ENCODE measurements around the gene MTR. TPM values are rescaled to one million over a fixed set of nuclear protein-coding genes. Genes with fewer than 3 reads are reported as not detected.

MTR gene
- total RNA-seq, 1 experiment from 2014 or later, result 35.5 TPM

DNA sequence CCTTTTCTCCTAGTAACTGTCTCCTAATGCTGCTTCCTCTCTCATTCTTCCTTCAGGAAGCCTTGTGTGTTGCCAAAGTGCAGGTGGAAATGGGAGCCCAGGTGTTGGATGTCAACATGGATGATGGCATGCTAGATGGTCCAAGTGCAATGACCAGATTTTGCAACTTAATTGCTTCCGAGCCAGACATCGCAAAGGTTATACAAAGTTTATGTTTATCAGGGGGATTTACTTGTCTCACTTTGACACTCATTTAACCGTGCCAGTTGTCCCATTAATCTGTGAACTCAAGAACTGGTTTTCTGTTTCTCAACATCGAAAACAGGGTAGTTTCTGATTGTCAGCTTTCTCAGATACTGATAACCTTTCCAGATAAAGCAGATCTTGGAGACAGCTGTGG, 40.4 kb downstream of the MTR start:
- no peaks in the 10 kb centered on the region for H3K79me2 ChIP-seq (ENCODE audit: insufficient read depth, low read length)
- H3K4me2 ChIP-seq (ENCODE audit: insufficient read depth, insufficient read length, low read length), result no peak overlapping the region
- H3K4me3 Mint-ChIP-seq, result no peak overlapping the region
- H3K27me3 ChIP-seq (ENCODE audit: insufficient read depth, low read length), result no peaks in the 10 kb centered on the region
- no peak overlapping the region for H3T11ph ChIP-seq (ENCODE audit: low read length)
- H2BK5ac ChIP-seq (ENCODE audit: insufficient read length, low read length), result no peak overlapping the region
- no peaks in the 10 kb centered on the region for H3K9me3 Mint-ChIP-seq
- no peak overlapping the region for H3K27ac ChIP-seq (ENCODE audit: insufficient read length, low read depth, low read length)
- no peak overlapping the region for H2BK12ac ChIP-seq (ENCODE audit: insufficient read length, low read depth, low read length)
- H4K20me1 ChIP-seq (ENCODE audit: control insufficient read depth, insufficient read depth, insufficient read length), result no peaks in the 10 kb centered on the region
- H3K27ac Mint-ChIP-seq, result no peak overlapping the region
- no peak overlapping the region for H2BK20ac ChIP-seq (ENCODE audit: low read depth, low read length, poor library complexity, severe bottlenecking)
- no peak overlapping the region for H3K9ac ChIP-seq (ENCODE audit: extremely low read depth, insufficient read length, low read length)
- no peaks in the 10 kb centered on the region for H3K23me2 ChIP-seq (ENCODE audit: insufficient read length, low read depth, low read length, poor library complexity, severe bottlenecking)
- no peak overlapping the region for H3K14ac ChIP-seq (ENCODE audit: insufficient read depth, low read length)
- no peaks in the 10 kb centered on the region for H3K4me1 ChIP-seq (ENCODE audit: insufficient read depth, low read length)
- no CpG with 5 or more reads among the region's 4 CpGs for WGBS (ENCODE audit: extremely low coverage, insufficient read length, low lambda C conversion rate)
- TF ChIP-seq, protein P1, sequence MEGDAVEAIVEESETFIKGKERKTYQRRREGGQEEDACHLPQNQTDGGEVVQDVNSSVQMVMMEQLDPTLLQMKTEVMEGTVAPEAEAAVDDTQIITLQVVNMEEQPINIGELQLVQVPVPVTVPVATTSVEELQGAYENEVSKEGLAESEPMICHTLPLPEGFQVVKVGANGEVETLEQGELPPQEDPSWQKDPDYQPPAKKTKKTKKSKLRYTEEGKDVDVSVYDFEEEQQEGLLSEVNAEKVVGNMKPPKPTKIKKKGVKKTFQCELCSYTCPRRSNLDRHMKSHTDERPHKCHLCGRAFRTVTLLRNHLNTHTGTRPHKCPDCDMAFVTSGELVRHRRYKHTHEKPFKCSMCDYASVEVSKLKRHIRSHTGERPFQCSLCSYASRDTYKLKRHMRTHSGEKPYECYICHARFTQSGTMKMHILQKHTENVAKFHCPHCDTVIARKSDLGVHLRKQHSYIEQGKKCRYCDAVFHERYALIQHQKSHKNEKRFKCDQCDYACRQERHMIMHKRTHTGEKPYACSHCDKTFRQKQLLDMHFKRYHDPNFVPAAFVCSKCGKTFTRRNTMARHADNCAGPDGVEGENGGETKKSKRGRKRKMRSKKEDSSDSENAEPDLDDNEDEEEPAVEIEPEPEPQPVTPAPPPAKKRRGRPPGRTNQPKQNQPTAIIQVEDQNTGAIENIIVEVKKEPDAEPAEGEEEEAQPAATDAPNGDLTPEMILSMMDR (conservative IDR thresholded peaks at IDR 0.05), result no peak
- no peaks in the 10 kb centered on the region for H3K9me3 ChIP-seq (ENCODE audit: control insufficient read depth, low read depth, low read length)
- no peak overlapping the region for H2BK120ac ChIP-seq (ENCODE audit: low read depth, low read length, poor library complexity, severe bottlenecking)
- H3K36me3 Mint-ChIP-seq (ENCODE audit: insufficient read depth in 1 of 3, low read depth in 3 of 3), result peaks cover 8 to 53% (median 35%) of the 10 kb centered on the region in 3 experiments; a peak in 5 of 7 replicates
- no peak overlapping the region for H2AFZ ChIP-seq (ENCODE audit: low read length)
- no peak overlapping the region for H3K4ac ChIP-seq (ENCODE audit: low read depth, low read length)
- no peak overlapping the region for H3K56ac ChIP-seq (ENCODE audit: insufficient read length, low read depth, low read length)
- no peaks in the 10 kb centered on the region for H3K79me1 ChIP-seq (ENCODE audit: insufficient read depth, low read depth, low read length, poor library complexity, severe bottlenecking)
- no peaks in the 10 kb centered on the region for H3K27me3 Mint-ChIP-seq (ENCODE audit: low read depth)
- H2BK15ac ChIP-seq (ENCODE audit: low read depth, low read length), result no peak overlapping the region
- no peak for DNase-seq
- H4K8ac ChIP-seq (replicated peaks; ENCODE audit: insufficient read length, low read depth, low read length), result no peak overlapping the region
- H4K91ac ChIP-seq (ENCODE audit: insufficient read length, low read depth, low read length), result no peak overlapping the region
- H3K4me1 Mint-ChIP-seq, result no peaks in the 10 kb centered on the region
- H4K5ac ChIP-seq (ENCODE audit: insufficient read length, low read depth, low read length), result no peak overlapping the region
- H3K18ac ChIP-seq (ENCODE audit: insufficient read length, low read depth, low read length), result no peak overlapping the region
- H2AK5ac ChIP-seq (ENCODE audit: insufficient read length, low read length), result no peak overlapping the region
- no peak overlapping the region for H3K23ac ChIP-seq (ENCODE audit: insufficient read length, low read depth, low read length)
